Measurements from ENCODE around the gene SLC26A1. TPM values are rescaled to one million over a fixed set of nuclear protein-coding genes. Genes with fewer than 3 reads are reported as not detected.

The SLC26A1 gene
- total RNA-seq, 1 experiment from 2014 or later = 1.3 TPM

GRCh38 chr4:971666-972500, 21.3 kb downstream of the SLC26A1 start:
- peaks cover 20% of the 10 kb centered on the region for H4K20me1 ChIP-seq (ENCODE audit: insufficient read depth)
- peak overlapping the region; percentile 95; the same call in 1 of the 2 replicates for H3K4me3 ChIP-seq
- no peaks in the 10 kb centered on the region for H3K36me3 ChIP-seq (ENCODE audit: low read depth)
- TF ChIP-seq CTCF (conservative IDR thresholded peaks at IDR 0.05) = no peak
- no peak for TF ChIP-seq EZH2 (IDR thresholded peaks at IDR 0.05; ENCODE audit: low read depth)
- ChIA-PET CTCF (interaction anchor here (0.6 kb wide), 1 partner anchor 189 kb away, joined by 3 read pairs; no protein-coding TSS in a partner anchor), POLR2A (ENCODE audit: unreplicated experiment) (no interaction called here)
- no peaks in the 10 kb centered on the region for H3K27me3 ChIP-seq (ENCODE audit: insufficient read depth, low read depth)
- intact Hi-C loops (cut with micrococcal nuclease; ENCODE audit: unreplicated experiment) = loop anchor here (5.0 kb wide), 1 partner anchor 40 kb away; the partner anchor contains the start of genes GAK and TMEM175
- H3K9me3 ChIP-seq (ENCODE audit: insufficient read depth, low read depth) = no peaks in the 10 kb centered on the region
- DNase-seq = peak in 1 of 2 experiments; percentile 31
- no peaks in the 10 kb centered on the region for H3K9me2 ChIP-seq (ENCODE audit: insufficient read depth)
- H3K4me1 ChIP-seq (replicated peaks; ENCODE audit: insufficient read depth) = peaks cover 14% of the 10 kb centered on the region
- H3K27ac ChIP-seq = no peak overlapping the region
- H3F3A ChIP-seq (ENCODE audit: insufficient read depth, low read depth) = peaks cover 4% of the 10 kb centered on the region; the same call in 1 of the 2 replicates
- peak overlapping the region; percentile 94 for H3K4me2 ChIP-seq
- BruUV-seq (replicated peaks) = TSS peak; percentile 56
- peaks cover 6% of the 10 kb centered on the region; the same call in 1 of the 2 replicates for H3K79me2 ChIP-seq (ENCODE audit: low read depth)
- H2AFZ ChIP-seq = no peak overlapping the region

- Histone ChIP-seq H3K9me2 (ENCODE audit: insufficient read depth) (no peaks in the 10 kb centered on the region), H3F3A (ENCODE audit: insufficient read depth, low read depth) (peaks cover 4% of the 10 kb centered on the region; the same call in 1 of the 2 replicates), H3K4me3 (no peak overlapping the region), H3K27me3 (ENCODE audit: insufficient read depth, low read depth) (no peaks in the 10 kb centered on the region), H4K20me1 (ENCODE audit: insufficient read depth) (peaks cover 20% of the 10 kb centered on the region), H3K79me2 (ENCODE audit: low read depth) (peaks cover 6% of the 10 kb centered on the region; the same call in 1 of the 2 replicates), H3K36me3 (ENCODE audit: low read depth) (no peaks in the 10 kb centered on the region), H3K4me2 (no peak overlapping the region), H3K27ac (no peak overlapping the region), H3K9me3 (ENCODE audit: insufficient read depth, low read depth) (no peaks in the 10 kb centered on the region), H2AFZ (no peak overlapping the region), H3K4me1 (replicated peaks; ENCODE audit: insufficient read depth) (peaks cover 14% of the 10 kb centered on the region)
- no peak for DNase-seq
- ChIA-PET POLR2A (ENCODE audit: unreplicated experiment) (no interaction called here), CTCF (interaction anchor here (0.7 kb wide), 1 partner anchor 172 kb away, joined by 3 read pairs; no protein-coding TSS in a partner anchor)
- no TSS peak for BruUV-seq (replicated peaks)
- intact Hi-C loops (cut with micrococcal nuclease; ENCODE audit: unreplicated experiment) = loop anchor here (5.0 kb wide), 1 partner anchor 39 kb away; the partner anchor contains the start of genes GAK and TMEM175
- TF ChIP-seq CTCF (conservative IDR thresholded peaks at IDR 0.05) = no peak
- TF ChIP-seq EZH2 (IDR thresholded peaks at IDR 0.05; ENCODE audit: low read depth) = no peak
These were observed 22.2 kb downstream of the SLC26A1 start for GRCh38 chr4:970854-971520.

GRCh38 chr4:970046-970745, 23.0 kb downstream of the SLC26A1 start:
- Histone ChIP-seq H3K9me3 (ENCODE audit: insufficient read depth, low read depth) (no peaks in the 10 kb centered on the region), H3K4me1 (replicated peaks; ENCODE audit: insufficient read depth) (peaks cover 14% of the 10 kb centered on the region), H3K4me2 (no peak overlapping the region), H4K20me1 (ENCODE audit: insufficient read depth) (peaks cover 20% of the 10 kb centered on the region), H3K9me2 (ENCODE audit: insufficient read depth) (no peaks in the 10 kb centered on the region), H3K27ac (no peak overlapping the region), H3K27me3 (ENCODE audit: insufficient read depth, low read depth) (no peaks in the 10 kb centered on the region), H3K4me3 (no peak overlapping the region), H3K36me3 (ENCODE audit: low read depth) (no peaks in the 10 kb centered on the region), H2AFZ (no peak overlapping the region), H3K79me2 (ENCODE audit: low read depth) (peaks cover 6% of the 10 kb centered on the region; the same call in 1 of the 2 replicates), H3F3A (ENCODE audit: insufficient read depth, low read depth) (peaks cover 4% of the 10 kb centered on the region; the same call in 1 of the 2 replicates)
- intact Hi-C loops (cut with micrococcal nuclease; ENCODE audit: unreplicated experiment) = loop anchor here (5.0 kb wide), 1 partner anchor 38 kb away; the partner anchor contains the start of genes GAK and TMEM175
- POLR2A ChIA-PET (ENCODE audit: unreplicated experiment) = no interaction called here
- TF ChIP-seq EZH2 (IDR thresholded peaks at IDR 0.05; ENCODE audit: low read depth) = no peak
- no peak for TF ChIP-seq CTCF (conservative IDR thresholded peaks at IDR 0.05)
- no TSS peak for BruUV-seq (replicated peaks)
- CTCF ChIA-PET = interaction anchor here (0.7 kb wide), 1 partner anchor 171 kb away, joined by 3 read pairs; no protein-coding TSS in a partner anchor
- peak in 1 of 2 experiments; percentile 46 for DNase-seq
